ENCODE results near the gene HAUS3. TPM values are rescaled to one million over a fixed set of nuclear protein-coding genes. Genes with fewer than 3 reads are reported as not detected.

The HAUS3 gene
- total RNA-seq, 2 experiments from 2014 or later, result 15.9 to 22.2 TPM

- H3K79me2 ChIP-seq (ENCODE audit: insufficient read depth, low read depth, low read length), result no peaks in the 10 kb centered on the region
- CTCF ChIA-PET (ENCODE audit: unreplicated experiment), result no interaction called here
- H3K4me1 ChIP-seq (ENCODE audit: insufficient read depth, low read length, poor library complexity, severe bottlenecking), result no peaks in the 10 kb centered on the region
- TF ChIP-seq CTCF (conservative IDR thresholded peaks at IDR 0.05; ENCODE audit: low read length) (no peak), EZH2phosphoT487 (IDR thresholded peaks at IDR 0.05; ENCODE audit: borderline replicate concordance, low read depth, low read length) (no peak)
- intact Hi-C loops (cut with micrococcal nuclease; ENCODE audit: unreplicated experiment), result no loop called here
- DNase-seq (ENCODE audit: low spot score), result no peak
- H2AFZ ChIP-seq (ENCODE audit: low read length), result no peak overlapping the region
- no peak overlapping the region for H3K27ac ChIP-seq (ENCODE audit: low read depth, low read length, poor library complexity, severe bottlenecking)
- H3K4me2 ChIP-seq (ENCODE audit: low read length), result no peak overlapping the region
- H3K4me3 ChIP-seq (ENCODE audit: low read depth, low read length, poor library complexity, severe bottlenecking), result no peak overlapping the region
- BruUV-seq (replicated peaks), result no TSS peak
- POLR2A ChIA-PET, result no interaction called here
- no peaks in the 10 kb centered on the region for H3K9me2 ChIP-seq (ENCODE audit: insufficient read depth, low read length)
- no peaks in the 10 kb centered on the region for H4K20me1 ChIP-seq (ENCODE audit: insufficient read depth, low read length)
- H3K36me3 ChIP-seq (ENCODE audit: insufficient read depth, low read length), result no peaks in the 10 kb centered on the region
- no peaks in the 10 kb centered on the region for H3K9me3 ChIP-seq (ENCODE audit: low read length)
These were observed 27.8 kb upstream of the HAUS3 start for GRCh38 chr4:2269618-2270163.

GRCh38 chr4:2269206-2269531, 27.2 kb upstream of the HAUS3 start:
- H3K9me2 ChIP-seq (ENCODE audit: insufficient read depth, low read length), result no peaks in the 10 kb centered on the region
- no peak for DNase-seq (ENCODE audit: low spot score)
- CTCF ChIA-PET (ENCODE audit: unreplicated experiment), result no interaction called here
- POLR2A ChIA-PET, result no interaction called here
- no peak overlapping the region for H3K4me3 ChIP-seq (ENCODE audit: low read depth, low read length, poor library complexity, severe bottlenecking)
- H2AFZ ChIP-seq (ENCODE audit: low read length), result no peak overlapping the region
- H3K27ac ChIP-seq (ENCODE audit: low read depth, low read length, poor library complexity, severe bottlenecking), result no peak overlapping the region
- no peak overlapping the region for H3K4me2 ChIP-seq (ENCODE audit: low read length)
- peaks cover 5% of the 10 kb centered on the region for H3K4me1 ChIP-seq (ENCODE audit: insufficient read depth, low read length, poor library complexity, severe bottlenecking)
- H3K36me3 ChIP-seq (ENCODE audit: insufficient read depth, low read length), result no peaks in the 10 kb centered on the region
- TF ChIP-seq CTCF (conservative IDR thresholded peaks at IDR 0.05; ENCODE audit: low read length) (no peak), EZH2phosphoT487 (IDR thresholded peaks at IDR 0.05; ENCODE audit: borderline replicate concordance, low read depth, low read length) (no peak)
- intact Hi-C loops (cut with micrococcal nuclease; ENCODE audit: unreplicated experiment), result no loop called here
- no peaks in the 10 kb centered on the region for H3K79me2 ChIP-seq (ENCODE audit: insufficient read depth, low read depth, low read length)
- H4K20me1 ChIP-seq (ENCODE audit: insufficient read depth, low read length), result no peaks in the 10 kb centered on the region
- no peaks in the 10 kb centered on the region for H3K9me3 ChIP-seq (ENCODE audit: low read length)
- BruUV-seq (replicated peaks), result no TSS peak

- no peaks in the 10 kb centered on the region for H3K9me3 ChIP-seq (ENCODE audit: low read length)
- ChIA-PET POLR2A (no interaction called here), CTCF (ENCODE audit: unreplicated experiment) (no interaction called here)
- H3K4me2 ChIP-seq (ENCODE audit: low read length), result no peak overlapping the region
- H3K4me3 ChIP-seq (ENCODE audit: low read depth, low read length, poor library complexity, severe bottlenecking), result no peak overlapping the region
- H3K4me1 ChIP-seq (ENCODE audit: insufficient read depth, low read length, poor library complexity, severe bottlenecking), result peaks cover 11% of the 10 kb centered on the region
- H3K27ac ChIP-seq (ENCODE audit: low read depth, low read length, poor library complexity, severe bottlenecking), result no peak overlapping the region
- no peaks in the 10 kb centered on the region for H3K9me2 ChIP-seq (ENCODE audit: insufficient read depth, low read length)
- H2AFZ ChIP-seq (ENCODE audit: low read length), result no peak overlapping the region
- no peaks in the 10 kb centered on the region for H3K79me2 ChIP-seq (ENCODE audit: insufficient read depth, low read depth, low read length)
- BruUV-seq (replicated peaks), result no TSS peak
- no peak for TF ChIP-seq EZH2phosphoT487 (IDR thresholded peaks at IDR 0.05; ENCODE audit: borderline replicate concordance, low read depth, low read length)
- TF ChIP-seq CTCF (conservative IDR thresholded peaks at IDR 0.05; ENCODE audit: low read length), result no peak
- no peak for DNase-seq (ENCODE audit: low spot score)
- intact Hi-C loops (cut with micrococcal nuclease; ENCODE audit: unreplicated experiment), result no loop called here
- H4K20me1 ChIP-seq (ENCODE audit: insufficient read depth, low read length), result no peaks in the 10 kb centered on the region
- no peaks in the 10 kb centered on the region for H3K36me3 ChIP-seq (ENCODE audit: insufficient read depth, low read length)
These were observed 26.7 kb upstream of the HAUS3 start for GRCh38 chr4:2268357-2269205.

All from OCI-LY7 (cell line).